HG03025 (cell line): ENCODE data around the gene BCL11B.
"Not testable (repeated sequence)": the region's sequence is repeated elsewhere in the genome, so short reads cannot be mapped to it uniquely, and the experiment has no call there.

Source experiments
- ATAC-seq: cut with Tn5 transposase; IDR thresholded peaks from one replicate; pipeline ENCODE4 v1.9.1; 2021; ENCODE audit warnings: mild to moderate bottlenecking, moderate library complexity; ENCODE audit not compliant: unreplicated experiment, low FRiP score

BCL11B gene

DNA sequence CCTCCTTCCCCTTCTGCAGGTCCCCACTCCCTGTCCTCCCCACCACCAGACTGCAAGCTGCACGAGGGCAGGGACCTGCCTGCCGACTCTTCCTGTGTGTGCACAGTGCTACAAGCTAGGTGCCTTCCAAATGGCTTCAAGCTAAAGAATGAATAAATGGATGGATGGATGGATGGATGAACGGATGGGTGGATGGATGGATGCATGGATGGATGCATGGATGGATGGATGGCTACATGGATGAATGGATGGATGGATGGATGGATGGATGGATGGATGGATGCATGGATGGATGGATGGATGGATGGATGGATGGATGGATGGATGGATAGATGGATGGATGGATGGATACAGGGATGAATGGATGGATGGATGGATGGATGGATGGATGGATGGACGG lies 43.2 kb downstream of the BCL11B start:
- ATAC-seq: not testable (repeated sequence)

- ATAC-seq: no peak
Observed at GRCh38 chr14:99226687-99227086, 45.3 kb downstream of the BCL11B start.

GRCh38 chr14:99225436-99226203 lies 46.4 kb downstream of the BCL11B start:
- ATAC-seq: no peak

GRCh38 chr14:99224948-99225347 lies 47.0 kb downstream of the BCL11B start:
- no peak for ATAC-seq

GRCh38 chr14:99224116-99224910 lies 47.7 kb downstream of the BCL11B start:
- ATAC-seq: no peak

GRCh38 chr14:99221445-99221844 lies 50.6 kb downstream of the BCL11B start:
- no peak for ATAC-seq

DNA sequence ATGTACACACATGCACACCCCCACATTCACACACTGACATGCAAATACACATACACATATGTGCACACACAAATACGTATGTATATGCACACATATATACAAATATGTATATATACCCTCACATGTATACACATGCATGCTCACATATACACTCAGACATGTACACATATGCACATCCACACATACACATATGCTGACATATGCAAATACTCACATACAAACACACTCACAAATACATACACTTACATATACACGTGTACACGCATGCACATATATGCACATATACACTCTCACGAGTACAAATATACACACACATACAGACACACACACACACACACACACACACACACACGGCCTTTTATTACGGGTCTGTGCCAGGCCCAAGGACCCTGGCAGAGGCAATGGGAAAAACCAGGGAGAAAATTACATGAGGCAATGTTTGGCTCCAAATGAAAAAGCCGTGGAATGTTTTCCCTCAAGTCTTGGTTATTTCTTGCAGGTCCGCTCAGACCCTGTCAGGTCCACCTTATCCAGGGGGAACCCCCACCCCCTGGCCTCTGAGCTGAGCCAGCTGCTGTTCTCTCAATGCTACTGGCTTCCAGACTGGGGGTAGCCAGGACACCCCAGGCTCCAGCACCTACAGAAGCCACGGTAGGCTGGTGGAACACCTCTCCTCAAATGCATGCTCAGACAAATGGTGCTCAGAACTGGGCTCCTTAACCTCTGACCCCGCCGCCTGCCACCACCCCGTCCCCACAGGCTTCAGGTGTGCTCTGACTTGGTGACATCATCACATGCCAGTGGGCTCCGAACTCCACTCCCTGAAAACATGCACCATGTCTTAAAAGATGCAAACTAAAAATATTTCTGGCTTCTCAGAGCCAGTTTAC lies 54.7 kb downstream of the BCL11B start:
- no peak for ATAC-seq

- no peak for ATAC-seq
Observed at GRCh38 chr14:99216191-99216590, 55.8 kb downstream of the BCL11B start.

GRCh38 chr14:99215277-99215676 lies 56.7 kb downstream of the BCL11B start:
- no peak for ATAC-seq

GRCh38 chr14:99214701-99215100 lies 57.3 kb downstream of the BCL11B start:
- ATAC-seq: no peak

DNA sequence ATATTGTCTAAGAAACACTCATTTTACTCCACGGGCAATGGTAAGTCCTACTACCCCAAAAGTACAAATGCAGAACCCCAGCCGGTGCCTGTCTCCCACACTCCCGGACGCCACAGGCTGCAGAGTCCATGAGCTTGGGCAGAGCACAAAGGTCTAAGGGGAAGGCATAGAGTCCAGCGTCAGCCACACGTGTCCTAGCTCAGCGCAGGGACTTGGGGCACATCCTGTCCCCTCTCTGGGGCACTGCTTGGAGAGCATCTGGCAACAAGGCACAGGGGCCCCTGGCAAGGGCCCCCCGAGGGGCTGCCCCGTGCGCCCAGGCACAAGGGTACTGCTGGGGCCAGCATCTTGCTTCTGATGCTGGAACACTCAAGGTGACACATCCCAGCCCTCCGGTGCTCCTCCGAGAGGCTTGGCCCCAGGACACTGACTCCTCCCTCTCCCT lies 58.4 kb downstream of the BCL11B start:
- no peak for ATAC-seq

GRCh38 chr14:99213101-99213500 lies 58.9 kb downstream of the BCL11B start:
- no peak for ATAC-seq

- ATAC-seq: no peak
Observed at GRCh38 chr14:99212646-99213045, 59.4 kb downstream of the BCL11B start.

DNA sequence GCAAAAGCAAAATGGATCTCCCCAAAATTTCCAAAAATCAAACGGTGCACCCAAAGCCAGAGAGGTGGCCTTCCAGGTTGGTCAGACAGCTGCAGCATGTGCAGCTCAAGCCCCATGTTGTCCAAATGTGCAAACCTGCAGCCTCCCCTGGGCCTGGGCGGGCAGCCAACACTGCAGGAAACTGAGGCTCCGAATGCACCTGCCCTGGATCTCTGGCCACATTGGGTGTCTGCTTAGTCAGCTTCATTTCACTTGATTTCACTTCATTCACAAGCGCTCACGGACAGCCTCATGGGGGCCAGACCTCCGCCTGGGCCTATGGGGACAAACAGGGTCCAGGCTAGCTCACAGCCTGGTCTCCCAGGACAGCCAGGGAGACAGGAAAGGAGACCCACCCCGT lies 59.8 kb downstream of the BCL11B start:
- ATAC-seq: no peak

GRCh38 chr14:99211410-99211809 lies 60.6 kb downstream of the BCL11B start:
- ATAC-seq: no peak

DNA sequence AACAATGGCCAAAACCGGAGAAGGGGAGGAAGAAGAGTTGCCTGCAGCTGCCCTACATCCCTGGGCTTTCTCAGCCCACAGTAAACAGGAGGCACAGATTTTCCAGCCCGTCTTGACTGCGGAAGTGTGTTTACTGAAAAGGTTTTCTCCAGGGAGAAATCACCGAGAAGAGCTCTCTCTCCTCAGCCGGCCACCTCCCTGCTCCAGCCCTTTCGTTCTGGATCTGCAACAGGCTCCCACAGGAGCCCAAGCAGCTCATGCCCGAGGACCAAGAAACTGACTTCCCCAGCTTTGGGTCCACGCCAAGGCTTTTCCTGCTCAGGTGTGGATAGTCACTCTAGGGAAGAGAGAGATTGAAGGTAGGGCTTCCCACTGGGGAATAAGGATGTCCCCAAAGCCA lies 61.7 kb downstream of the BCL11B start:
- no peak for ATAC-seq

GRCh38 chr14:99209409-99209808 lies 62.6 kb downstream of the BCL11B start:
- ATAC-seq: no peak

GRCh38 chr14:99208318-99208717 lies 63.7 kb downstream of the BCL11B start:
- no peak for ATAC-seq

DNA sequence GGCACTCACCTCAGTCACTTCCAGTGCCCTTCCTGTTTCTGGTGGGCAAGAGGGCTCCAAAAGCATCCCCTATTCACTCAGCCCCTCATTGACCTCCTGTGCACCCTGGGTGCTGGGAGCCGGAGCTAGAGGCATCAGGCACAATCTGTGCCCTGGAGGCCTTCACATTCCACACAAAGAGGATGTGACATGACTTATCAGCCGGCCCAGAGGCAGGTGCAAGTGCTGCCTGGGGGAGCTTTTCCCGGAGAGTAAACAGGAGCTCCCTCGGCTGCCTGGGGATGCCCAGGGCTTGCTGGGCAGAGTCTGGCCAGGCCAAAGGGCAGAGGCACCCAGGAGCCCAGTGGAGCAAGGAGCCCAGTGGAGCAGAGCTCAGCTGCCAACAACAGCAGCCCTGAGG lies 64.5 kb downstream of the BCL11B start:
- ATAC-seq: no peak

DNA sequence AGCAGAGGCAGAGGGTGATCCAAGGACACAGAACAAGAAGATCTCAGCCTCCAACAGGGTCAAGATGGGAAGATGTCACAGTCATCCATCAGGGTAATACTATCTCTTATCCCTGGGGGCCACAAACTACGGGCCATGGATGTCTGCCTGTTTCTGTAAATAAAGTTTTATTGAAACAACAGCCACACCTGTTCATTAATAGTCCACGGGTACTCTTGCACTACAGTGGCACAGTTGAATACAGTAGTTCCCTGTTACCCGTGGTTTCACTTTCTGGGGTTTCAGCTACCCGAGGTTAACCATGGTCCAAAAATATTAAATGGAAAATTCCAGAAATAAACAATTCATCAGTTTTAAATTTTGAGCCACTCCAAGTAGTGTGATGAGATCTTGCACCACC lies 65.9 kb downstream of the BCL11B start:
- no peak for ATAC-seq
